Ovary (tissue), 9 donors: Measurements from ENCODE around the gene TEX101. TPM values are rescaled to one million over a fixed set of nuclear protein-coding genes. Genes with fewer than 3 reads are reported as not detected.
"Not testable (repeated sequence)": the region's sequence is repeated elsewhere in the genome, so short reads cannot be mapped to it uniquely, and the experiment has no call there.

Experiments
- DNase-seq, 5 donors: peaks; one replicate each; pipeline ENCODE4 v3.0.0-alpha.2; 2019 to 2020
- H3K27ac ChIP-seq, 2 donors: fragments of 200-600 bp; one replicate each; pipeline versions ENCODE4 v1.5.1 to v1.8.0; 2019 to 2022
- H3K27me3 ChIP-seq: fragments of 200-600 bp; one replicate; pipeline ENCODE4 v1.8.0; 2022
- H3K36me3 ChIP-seq: fragments of 200-600 bp; sonication (generic); one replicate; pipeline ENCODE4 v1.5.1; 2019
- H3K4me1 ChIP-seq: one replicate; pipeline ENCODE4 v1.8.1; 2013; ENCODE audit warnings: mild to moderate bottlenecking, moderate library complexity; ENCODE audit not compliant: insufficient read depth
- H3K4me3 ChIP-seq: fragments of 200-600 bp; sonication (generic); one replicate; pipeline ENCODE4 v1.5.1; 2017
- H3K9me3 ChIP-seq, 2 donors: fragments of 200-600 bp in 1 of 2; sonication (generic) in 1 of 2; one replicate each; pipeline versions ENCODE4 v1.5.1 to v1.8.1; 2013 to 2019; ENCODE audit warnings: mild to moderate bottlenecking in 1 of 2, moderate library complexity in 1 of 2
- CTCF ChIP-seq, 3 donors: fragments of 450-650 bp in 2 of 3; fragments of 200-600 bp in 1 of 3; IDR thresholded peaks; one replicate each; pipeline versions ENCODE4 v1.5.1 to v1.8.0; 2016 to 2022; ENCODE audit warnings: antibody characterized with exemption in 3 of 3, mild to moderate bottlenecking in 1 of 3
- EP300 ChIP-seq: sonication (generic); formaldehyde crosslinking; IDR thresholded peaks from one replicate; pipeline ENCODE4 v1.6.1; 2017; ENCODE audit warnings: antibody characterized with exemption
- POLR2A ChIP-seq: fragments of 450-650 bp; IDR thresholded peaks from one replicate; pipeline ENCODE4 v1.6.1; 2017; ENCODE audit warnings: antibody characterized with exemption, mild to moderate bottlenecking, moderate library complexity
- WGBS, 3 donors: extraction: QIAGEN DNeasy Blood & Tissue Kit in 1 of 3; methylation state at CpG; one replicate each; pipeline versions ENCODE4 v1.1.5 to v1.1.7; 2013 to 2017; 5-methylcytosine and 5-hydroxymethylcytosine counted together
- intact Hi-C, 4 donors: fragments of 100-400 bp; cut with DNase I; formaldehyde crosslinking; loops; one replicate each; pipeline versions ENCODE4 v1.11.0 to v1.15.1; 2022 to 2023
- polyA plus RNA-seq, 2 donors: library from polyadenylated mRNA; stranded (reverse); fragments of 200-250 nt in 1 of 2; fragments of 350-450 nt in 1 of 2; fragmentation: Illumina TruSeq in 1 of 2; extraction: RNeasy Lipid Tissue Mini Kit (QIAGEN cat#74804) in 1 of 2; gene quantifications; one replicate each; pipeline ENCODE4 v1.2.3, GENCODE V29; 2013 to 2014
- total RNA-seq, 7 donors: library from RNA; depleted of rRNA in 2 of 7; stranded (reverse); fragments of >200 nt in 2 of 7; fragmentation: NEBNext Ultra II Directional in 3 of 7; extraction: Animal tissue kit (Norgen Biotek cat#: 25700) in 3 of 7; gene quantifications; one replicate each; pipeline versions ENCODE4 v1.1.0 to v1.2.4, GENCODE V29; 2016 to 2023
- donor health status: DM: no; HTN: no; CAD: no; lungs with moderate emphysema.
- donor health status: DM: no; HTN: no; CAD: no.
- donor health status: Bipolar disorder and iron deficiency.
- donor health status: DM: yes; HTN: yes; CAD: no.
- donor health status: DM: no; HTN: no; CAD: no.
- donor health status: DM: yes; HTN: yes; CAD: no.

Gene TEX101
- total and polyA plus RNA-seq, 9 donors: not detected

DNA sequence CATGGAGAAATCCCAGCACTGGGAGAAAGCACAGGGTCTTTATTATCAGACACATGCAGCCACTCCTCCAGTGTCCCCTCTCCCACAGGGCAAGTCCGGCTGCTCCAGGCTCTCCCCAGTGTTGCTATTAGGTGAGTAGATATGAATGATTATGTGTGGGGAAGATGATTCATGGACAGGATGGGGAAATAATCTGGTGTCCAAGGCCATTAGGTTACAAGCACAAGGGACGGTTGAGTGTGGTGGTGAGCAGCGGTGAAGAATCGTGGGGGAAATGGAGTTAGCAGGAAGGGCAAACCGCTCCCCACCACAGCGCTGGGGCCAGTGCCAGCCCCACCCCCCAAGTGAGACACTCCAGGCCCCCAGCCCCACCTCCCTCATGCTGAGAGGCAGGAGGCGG is 42.2 kb upstream of the TEX101 start:
- intact Hi-C loops: no loop called here
- H3K27me3 ChIP-seq: no peaks in the 10 kb centered on the region
- H3K4me1 ChIP-seq: no peaks in the 10 kb centered on the region
- no peaks in the 10 kb centered on the region for H3K9me3 ChIP-seq
- H3K36me3 ChIP-seq: no peaks in the 10 kb centered on the region
- no peak overlapping the region for H3K4me3 ChIP-seq
- WGBS, 3 donors: 43 to 59% (median 49%) methylated on average over 7 of the region's 7 CpGs
- TF ChIP-seq CTCF (IDR thresholded peaks at IDR 0.05) (no peak), POLR2A (no peak), EP300 (no peak)
- H3K27ac ChIP-seq: no peak overlapping the region
- DNase-seq: no peak

GRCh38 chr19:43377624-43378023 is 37.1 kb upstream of the TEX101 start:
- intact Hi-C loops, DNase-seq, H3K27ac ChIP-seq, H3K36me3 ChIP-seq, H3K4me1 ChIP-seq, H3K27me3 ChIP-seq, H3K9me3 ChIP-seq, H3K4me3 ChIP-seq: not testable (repeated sequence)
- no CpG with 5 or more reads among the region's 3 CpGs for WGBS, 3 donors

DNA sequence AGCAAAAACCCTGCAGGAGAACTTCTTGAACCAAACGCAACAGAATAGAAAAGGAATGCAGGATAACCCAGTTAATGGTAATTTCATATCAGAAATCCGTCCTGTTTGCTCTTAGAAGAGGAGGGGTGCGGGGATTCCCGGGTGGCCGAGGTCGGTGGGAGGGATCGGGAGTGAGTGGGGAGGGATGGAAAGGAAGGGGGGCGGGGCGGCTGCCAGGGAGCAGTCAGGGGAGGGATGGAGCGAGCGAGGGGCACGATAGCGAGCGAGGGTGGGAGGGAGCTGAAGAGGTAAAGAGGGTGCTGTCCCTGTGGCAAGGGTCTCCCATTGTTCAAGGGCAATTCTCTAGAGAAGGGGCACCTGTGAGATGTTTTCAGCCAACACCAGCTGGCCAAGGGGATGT is 34.7 kb upstream of the TEX101 start:
- no peaks in the 10 kb centered on the region for H3K36me3 ChIP-seq
- H3K4me1 ChIP-seq: no peaks in the 10 kb centered on the region
- WGBS, 3 donors: 6 to 17% (median 8%) methylated on average over 14 of the region's 14 CpGs
- no peaks in the 10 kb centered on the region for H3K27me3 ChIP-seq
- TF ChIP-seq POLR2A: no peak
- no peak for TF ChIP-seq EP300
- TF ChIP-seq CTCF (IDR thresholded peaks at IDR 0.05): no peak
- H3K27ac ChIP-seq: no peak overlapping the region
- H3K4me3 ChIP-seq: no peak overlapping the region
- intact Hi-C loops: no loop called here
- H3K9me3 ChIP-seq: no peaks in the 10 kb centered on the region
- DNase-seq: no peak

- H3K27ac ChIP-seq: no peak overlapping the region
- H3K4me1 ChIP-seq: no peaks in the 10 kb centered on the region
- 41 to 57% (median 45%) methylated on average over 4 of the region's 4 CpGs for WGBS, 3 donors
- TF ChIP-seq CTCF (IDR thresholded peaks at IDR 0.05): no peak
- TF ChIP-seq EP300: no peak
- TF ChIP-seq POLR2A: no peak
- no peak overlapping the region for H3K4me3 ChIP-seq
- no peaks in the 10 kb centered on the region for H3K9me3 ChIP-seq
- no peaks in the 10 kb centered on the region for H3K27me3 ChIP-seq
- intact Hi-C loops: no loop called here
- no peak for DNase-seq
- no peaks in the 10 kb centered on the region for H3K36me3 ChIP-seq
Measured at GRCh38 chr19:43380771-43381386, 33.8 kb upstream of the TEX101 start.

DNA sequence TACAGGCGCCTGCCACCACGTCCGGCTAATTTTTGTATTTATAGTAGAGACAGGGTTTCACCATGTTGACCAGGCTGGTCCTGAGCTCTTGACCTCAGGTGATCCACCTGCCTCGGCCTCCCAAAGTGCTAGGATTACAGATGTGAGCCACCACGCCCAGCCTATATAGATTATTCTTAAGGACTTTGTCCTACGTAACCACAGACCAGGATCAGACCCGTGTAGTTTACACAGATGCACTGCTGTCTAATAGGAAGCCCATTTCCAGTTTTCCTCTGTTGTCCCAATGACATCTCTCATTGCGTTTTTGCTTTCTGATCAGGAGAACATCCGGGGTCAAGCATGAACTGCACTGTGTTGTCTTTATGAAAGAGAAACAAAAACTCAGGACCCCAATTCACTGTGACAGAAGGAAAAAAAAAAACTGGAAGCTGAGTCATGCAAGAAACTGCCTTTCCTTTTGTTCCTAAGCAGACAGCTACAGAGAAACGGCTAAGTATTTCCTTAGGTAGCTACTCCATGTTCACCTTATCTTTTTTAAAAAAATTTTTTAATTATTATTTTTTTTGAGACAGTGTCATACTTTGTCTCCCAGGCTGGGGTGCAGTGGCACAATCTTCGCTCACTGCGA is 32.0 kb upstream of the TEX101 start:
- H3K27ac ChIP-seq, H3K36me3 ChIP-seq, H3K27me3 ChIP-seq, H3K9me3 ChIP-seq, H3K4me1 ChIP-seq, DNase-seq, intact Hi-C loops, H3K4me3 ChIP-seq: not testable (repeated sequence)
- 68 to 78% (median 77%) methylated on average over 12 of the region's 12 CpGs for WGBS, 3 donors

DNA sequence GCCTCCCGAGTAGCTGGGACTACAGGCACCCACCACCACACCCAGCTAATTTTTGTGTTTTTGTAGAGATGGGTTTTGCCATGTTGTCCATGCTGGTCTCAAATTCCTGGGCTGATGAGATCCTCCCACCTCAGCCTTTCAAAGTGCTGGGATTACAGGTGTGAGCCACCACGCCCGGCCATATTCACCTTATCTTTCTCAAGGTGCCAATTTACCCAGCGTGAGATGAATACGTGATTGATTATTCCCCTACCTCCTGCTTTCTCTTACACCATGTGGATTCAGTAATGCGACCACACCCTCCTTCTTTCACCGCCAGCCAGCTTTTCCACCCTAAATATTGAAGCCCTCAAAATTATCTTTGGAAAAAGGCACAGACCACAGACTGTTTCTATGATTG is 31.4 kb upstream of the TEX101 start:
- H3K4me1 ChIP-seq, intact Hi-C loops, H3K27ac ChIP-seq, DNase-seq, H3K27me3 ChIP-seq, H3K36me3 ChIP-seq, H3K4me3 ChIP-seq, H3K9me3 ChIP-seq: not testable (repeated sequence)
- WGBS, 3 donors: 79 to 90% (median 82%) methylated on average over 7 of the region's 7 CpGs

GRCh38 chr19:43383759-43384158 is 30.9 kb upstream of the TEX101 start:
- H3K4me1 ChIP-seq, H3K27me3 ChIP-seq, DNase-seq, H3K4me3 ChIP-seq, H3K36me3 ChIP-seq, H3K27ac ChIP-seq, intact Hi-C loops, H3K9me3 ChIP-seq: not testable (repeated sequence)
- WGBS, 3 donors: 47 to 62% (median 56%) methylated on average over 3 of the region's 3 CpGs

DNA sequence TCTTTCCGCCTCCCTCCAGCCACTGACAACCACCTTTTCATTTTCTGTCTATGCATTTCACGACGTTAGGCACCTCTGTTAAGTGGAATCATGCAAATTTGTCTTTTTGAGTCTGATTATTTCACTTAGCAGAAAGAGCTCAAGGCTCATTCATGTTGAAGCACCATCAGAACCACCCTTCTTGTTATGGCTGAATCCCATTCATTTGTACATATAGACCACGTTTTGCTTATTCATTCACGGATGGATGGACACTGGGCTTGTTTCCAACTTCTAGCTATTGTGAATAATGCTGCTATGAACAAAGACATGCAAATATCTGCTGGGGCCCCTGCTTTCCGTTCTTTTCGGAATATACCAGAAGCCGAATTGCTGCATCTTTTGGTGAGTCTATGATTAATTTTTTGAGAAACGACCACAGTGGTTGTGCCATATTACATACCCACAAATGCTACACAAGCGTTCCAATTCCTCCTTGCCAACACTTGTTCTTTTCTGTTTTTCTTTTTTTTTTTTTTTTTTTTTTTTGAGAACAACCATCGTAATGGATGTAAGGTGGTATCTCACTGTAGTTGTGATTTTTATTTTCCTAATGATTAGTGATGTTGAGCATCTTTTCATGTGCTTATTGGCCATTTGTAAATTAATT is 23.7 kb upstream of the TEX101 start:
- H3K9me3 ChIP-seq, H3K36me3 ChIP-seq, H3K27me3 ChIP-seq, DNase-seq, H3K27ac ChIP-seq, intact Hi-C loops, H3K4me1 ChIP-seq, H3K4me3 ChIP-seq: not testable (repeated sequence)
- 77 to 86% (median 85%) methylated on average over 11 of the region's 11 CpGs for WGBS, 3 donors
